SH-SY5Y (cell line): ENCODE measurements around the gene SUGCT.

ENCODE experiments used
- GATA2 ChIP-seq: IDR thresholded peaks from 2 replicates; pipeline ENCODE4 v1.6.1; 2011; ENCODE audit warnings: mild to moderate bottlenecking, low read depth, low read length
- GATA3 ChIP-seq: IDR thresholded peaks from 2 replicates; pipeline ENCODE4 v1.6.1; 2011; ENCODE audit warnings: low read depth, mild to moderate bottlenecking, low read length, moderate library complexity

The SUGCT gene

GRCh38 chr7:40761762-40762560 lies 627.2 kb downstream of the SUGCT start:
- TF ChIP-seq GATA2 (no peak), GATA3 (no peak)

- TF ChIP-seq GATA3, result no peak
- no peak for TF ChIP-seq GATA2
Measured at GRCh38 chr7:40763319-40764287, 628.8 kb downstream of the SUGCT start.

GRCh38 chr7:40765639-40766038 lies 630.8 kb downstream of the SUGCT start:
- TF ChIP-seq GATA3, result no peak
- no peak for TF ChIP-seq GATA2

- TF ChIP-seq GATA2 (no peak), GATA3 (no peak)
Measured at GRCh38 chr7:40772096-40772495, 637.3 kb downstream of the SUGCT start.

GRCh38 chr7:40773656-40774055 lies 638.9 kb downstream of the SUGCT start:
- TF ChIP-seq GATA3, result no peak
- TF ChIP-seq GATA2, result no peak

- TF ChIP-seq GATA2 (no peak), GATA3 (no peak)
Measured at GRCh38 chr7:40775877-40776276, 641.1 kb downstream of the SUGCT start.

- no peak for TF ChIP-seq GATA3
- TF ChIP-seq GATA2, result no peak
Measured at GRCh38 chr7:40777730-40778312, 643.0 kb downstream of the SUGCT start.

GRCh38 chr7:40780460-40780859 lies 645.7 kb downstream of the SUGCT start:
- no peak for TF ChIP-seq GATA3
- TF ChIP-seq GATA2, result no peak

- TF ChIP-seq GATA2 (no peak), GATA3 (no peak)
Measured at GRCh38 chr7:40782836-40783235, 648.0 kb downstream of the SUGCT start.

GRCh38 chr7:40784176-40784575 lies 649.4 kb downstream of the SUGCT start:
- TF ChIP-seq GATA2, result no peak
- TF ChIP-seq GATA3, result no peak

GRCh38 chr7:40786909-40787308 lies 652.1 kb downstream of the SUGCT start:
- TF ChIP-seq GATA3, result no peak
- no peak for TF ChIP-seq GATA2

- TF ChIP-seq GATA3 (no peak), GATA2 (no peak)
Measured at GRCh38 chr7:40793132-40793531, 658.3 kb downstream of the SUGCT start.

- TF ChIP-seq GATA3 (no peak), GATA2 (no peak)
Measured at GRCh38 chr7:40795607-40796006, 660.8 kb downstream of the SUGCT start.

- no peak for TF ChIP-seq GATA3
Measured at GRCh38 chr7:40796723-40797122, 661.9 kb downstream of the SUGCT start.
